Measurements from ENCODE around the gene RAET1E.
"Not testable (repeated sequence)": the region's sequence is repeated elsewhere in the genome, so short reads cannot be mapped to it uniquely, and the experiment has no call there.

The RAET1E gene

GRCh38 chr6:149860834-149861602 is 36.9 kb downstream of the RAET1E start:
- DNase-seq, result peak; percentile 76

- DNase-seq, result peak; percentile 58
Measured at GRCh38 chr6:149860513-149860833, 37.4 kb downstream of the RAET1E start.

GRCh38 chr6:149859938-149860337 is 38.0 kb downstream of the RAET1E start:
- DNase-seq, result peak; percentile 90

- DNase-seq, result peak; percentile 91
Measured at GRCh38 chr6:149859368-149859767, 38.5 kb downstream of the RAET1E start.

- no peak for DNase-seq
Measured at GRCh38 chr6:149857541-149857940, 40.4 kb downstream of the RAET1E start.

GRCh38 chr6:149856256-149856994 is 41.5 kb downstream of the RAET1E start:
- no peak for DNase-seq

GRCh38 chr6:149855741-149856140 is 42.2 kb downstream of the RAET1E start:
- peak; percentile 41 for DNase-seq

GRCh38 chr6:149855040-149855654 is 42.8 kb downstream of the RAET1E start:
- no peak for DNase-seq

GRCh38 chr6:149854532-149854931 is 43.4 kb downstream of the RAET1E start:
- DNase-seq, result no peak

GRCh38 chr6:149854017-149854416 is 43.9 kb downstream of the RAET1E start:
- DNase-seq, result not testable (repeated sequence)

- no peak for DNase-seq
Measured at GRCh38 chr6:149852881-149853280, 45.0 kb downstream of the RAET1E start.

GRCh38 chr6:149852180-149852579 is 45.7 kb downstream of the RAET1E start:
- no peak for DNase-seq

- no peak for DNase-seq
Measured at GRCh38 chr6:149851461-149852110, 46.3 kb downstream of the RAET1E start.

GRCh38 chr6:149848343-149848742 is 49.6 kb downstream of the RAET1E start:
- DNase-seq, result not testable (repeated sequence)

All from NCI-H146 (cell line).